Measurements from ENCODE around the gene PPP1R8.
"Not testable (repeated sequence)": the region's sequence is repeated elsewhere in the genome, so short reads cannot be mapped to it uniquely, and the experiment has no call there.

The PPP1R8 gene

GRCh38 chr1:27833470-27833869, 2.9 kb downstream of the PPP1R8 start:
- no peak for DNase-seq

GRCh38 chr1:27835046-27835445, 4.5 kb downstream of the PPP1R8 start:
- no peak for DNase-seq

DNA sequence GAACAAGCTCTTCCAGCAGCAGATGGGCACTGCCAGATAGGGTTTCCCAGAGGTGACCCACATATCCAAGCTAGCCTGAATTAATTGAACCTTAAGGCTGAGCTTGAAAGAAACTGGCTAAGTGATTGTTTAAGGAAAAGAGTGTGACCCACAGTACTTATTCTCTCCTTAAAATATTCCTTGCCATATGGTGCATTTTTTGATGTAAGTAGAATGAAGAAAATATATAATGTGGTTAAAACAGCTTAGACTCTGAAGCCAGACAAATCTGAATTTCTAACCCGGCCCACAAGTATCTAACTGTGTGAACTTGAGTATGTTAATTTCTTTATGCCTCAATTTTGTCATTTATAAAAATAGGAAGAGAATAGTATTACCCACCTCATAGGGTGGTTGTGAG, 4.9 kb downstream of the PPP1R8 start:
- DNase-seq, result no peak

- DNase-seq, result no peak
These were observed 19.4 kb downstream of the PPP1R8 start for GRCh38 chr1:27849951-27850350.

- no peak for DNase-seq
These were observed 24.5 kb downstream of the PPP1R8 start for GRCh38 chr1:27855085-27855484.

- DNase-seq, result no peak
These were observed 26.2 kb downstream of the PPP1R8 start for GRCh38 chr1:27856561-27857343.

GRCh38 chr1:27857552-27857951, 27.0 kb downstream of the PPP1R8 start:
- not testable (repeated sequence) for DNase-seq

DNA sequence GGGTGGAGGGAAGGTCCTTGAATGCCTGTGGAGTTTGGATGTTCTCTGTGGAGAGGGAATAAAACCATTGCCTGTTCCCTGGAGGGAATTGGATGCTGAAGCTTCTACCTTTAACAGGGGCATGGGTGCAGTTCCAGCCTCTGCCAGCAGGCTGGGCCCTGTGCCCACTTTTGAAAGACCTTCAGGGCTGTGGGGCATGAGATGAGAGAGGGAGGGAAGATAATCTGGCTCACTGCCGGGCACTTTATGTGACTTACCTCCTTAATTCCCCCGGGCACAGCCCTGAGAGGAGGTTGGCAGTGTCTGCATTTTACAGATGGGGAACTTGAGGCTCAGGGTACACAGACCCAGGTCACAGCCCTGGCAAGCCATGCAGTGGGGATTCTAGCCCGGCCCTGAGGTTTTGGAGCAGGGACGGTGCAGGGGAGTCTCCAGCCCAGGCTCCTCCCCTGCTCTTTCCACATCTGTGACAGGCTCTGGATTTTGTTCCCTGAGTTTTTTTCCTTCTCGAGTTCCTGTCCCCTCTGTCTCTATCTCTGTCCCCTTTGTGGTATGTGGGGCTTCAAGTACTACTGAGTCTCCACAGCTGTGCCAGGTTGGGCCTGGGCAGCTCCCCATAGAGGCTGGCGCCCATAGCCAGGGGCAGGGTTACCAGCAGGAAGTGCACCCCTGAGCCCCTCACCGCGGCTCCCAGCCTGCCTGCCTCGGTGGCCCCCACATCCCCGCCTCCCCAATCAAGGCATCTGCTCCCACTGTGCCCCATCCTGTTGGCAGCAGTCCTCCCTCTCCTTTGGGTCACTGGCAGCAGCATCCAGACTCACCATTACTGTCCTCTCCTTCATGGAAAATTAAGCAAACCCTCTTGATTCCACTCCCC, 27.7 kb downstream of the PPP1R8 start:
- DNase-seq, result peak; percentile 80

DNA sequence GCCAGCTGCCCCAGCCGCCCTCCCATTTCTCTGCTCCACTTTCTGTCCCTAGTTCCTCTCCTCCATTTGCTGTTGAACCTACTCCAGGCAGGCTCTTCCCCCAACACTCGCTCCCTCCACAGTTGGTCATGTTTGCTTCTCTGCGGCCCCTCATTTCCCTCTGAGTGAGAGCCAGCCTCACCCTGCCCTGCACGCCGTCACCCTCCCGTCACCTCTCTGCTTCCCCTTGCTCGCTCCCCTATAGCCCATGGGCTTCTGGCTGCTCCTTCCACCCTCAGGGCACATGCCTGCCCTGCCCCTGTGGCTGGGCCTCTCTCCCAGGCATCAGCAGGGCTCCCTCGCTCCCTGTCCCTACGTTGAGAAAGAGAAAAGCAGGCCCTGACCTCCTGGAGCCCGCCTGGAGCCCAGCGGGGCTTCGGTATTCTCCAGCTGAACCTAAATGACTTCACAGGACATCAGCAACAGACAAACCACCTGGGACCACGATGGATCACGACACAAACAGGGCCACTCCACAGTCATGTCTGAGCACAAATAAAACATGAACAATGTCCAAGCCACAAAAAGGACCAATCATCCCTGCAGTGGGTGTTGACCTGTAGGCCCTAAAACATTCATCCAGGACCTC, 28.5 kb downstream of the PPP1R8 start:
- DNase-seq, result no peak

GRCh38 chr1:27861436-27861835, 30.9 kb downstream of the PPP1R8 start:
- no peak for DNase-seq

DNA sequence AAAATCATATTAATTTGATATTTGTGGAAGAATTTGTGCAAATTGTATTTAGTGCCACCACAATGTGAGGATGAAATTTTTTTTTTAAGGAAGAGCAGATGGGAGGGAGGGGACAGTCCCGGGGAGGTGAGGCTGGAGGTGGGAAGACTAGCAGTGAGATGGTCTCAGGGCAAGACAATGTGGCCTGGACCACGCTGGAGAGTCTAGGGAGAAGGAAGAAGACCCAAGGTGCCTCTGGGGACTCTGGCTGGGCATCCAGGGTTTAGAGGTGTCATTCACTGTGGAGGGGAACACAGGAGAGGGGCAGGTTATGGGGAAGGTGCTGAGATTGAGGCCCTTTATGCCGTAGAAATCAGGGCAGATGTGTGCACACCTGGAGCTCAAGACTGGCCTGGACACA, 31.4 kb downstream of the PPP1R8 start:
- DNase-seq, result no peak

- DNase-seq, result no peak
These were observed 32.3 kb downstream of the PPP1R8 start for GRCh38 chr1:27862671-27863537.

- DNase-seq, result no peak
These were observed 32.9 kb downstream of the PPP1R8 start for GRCh38 chr1:27863538-27863915.

- DNase-seq, result no peak
These were observed 33.8 kb downstream of the PPP1R8 start for GRCh38 chr1:27864264-27864895.

GRCh38 chr1:27865821-27866220, 35.2 kb downstream of the PPP1R8 start:
- no peak for DNase-seq

DNA sequence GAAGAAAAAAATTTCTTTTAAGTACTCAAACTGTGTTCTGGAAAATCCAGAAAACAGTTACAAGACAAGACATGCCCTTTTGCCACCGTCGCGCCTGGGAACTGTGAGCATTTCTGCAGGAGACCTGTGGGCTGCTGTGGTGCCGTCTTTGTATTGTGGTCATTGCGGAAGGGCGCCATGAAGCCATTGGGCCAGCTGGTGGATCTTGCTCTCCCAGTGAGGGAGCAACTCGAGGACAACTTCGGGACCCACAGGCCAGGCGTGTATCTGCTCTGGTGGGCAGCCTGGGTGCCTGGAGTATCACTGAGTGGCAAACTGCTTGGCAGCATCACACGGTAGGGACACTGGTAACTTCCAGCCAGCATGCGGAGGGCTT, 38.0 kb downstream of the PPP1R8 start:
- DNase-seq, result no peak

GRCh38 chr1:27868932-27869718, 38.5 kb downstream of the PPP1R8 start:
- DNase-seq, result no peak

- DNase-seq, result no peak
These were observed 39.1 kb downstream of the PPP1R8 start for GRCh38 chr1:27869719-27870085.

DNA sequence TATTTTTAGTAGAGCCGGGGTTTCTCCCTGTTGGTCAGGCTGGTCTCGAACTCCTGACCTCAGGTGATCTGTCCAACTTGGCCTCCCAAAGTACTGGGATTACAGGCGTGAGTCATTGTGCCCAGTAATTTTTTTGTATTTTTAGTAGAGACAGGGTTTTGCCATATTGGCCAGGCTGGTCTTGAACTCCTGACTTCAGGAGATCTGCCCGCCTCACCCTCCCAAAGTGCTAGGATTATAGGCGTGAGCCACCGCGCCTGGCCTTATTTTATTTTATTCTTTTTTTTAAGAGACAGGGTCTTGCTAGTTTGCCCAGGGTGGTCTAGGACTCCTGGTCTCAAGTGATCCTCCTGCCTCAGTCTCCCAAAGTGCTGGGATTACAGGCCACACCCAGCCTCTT, 40.5 kb downstream of the PPP1R8 start:
- DNase-seq, result not testable (repeated sequence)

- no peak for DNase-seq
These were observed 41.6 kb downstream of the PPP1R8 start, which contains the start of gene THEMIS2 for GRCh38 chr1:27872059-27872801. THEMIS2 (plus strand) TSS chr1:27872544; CDS start chr1:27872572, 28 bp downstream.

Data from NCI-H1092 treated with DMSO at 0.1 percent for 48 hours (cell line).